PFSK-1 (cell line): ENCODE measurements around the gene UGT1A7.

Source experiments
- FOXP2 ChIP-seq: optimal IDR thresholded peaks from 2 replicates; pipeline ENCODE3; 2011; ENCODE audit warnings: borderline replicate concordance, control low read depth, inconsistent platforms; ENCODE audit not compliant: insufficient read depth; ENCODE audit errors: extremely low read length, extremely low read depth
- POLR2AphosphoS5 ChIP-seq: IDR thresholded peaks from 2 replicates; pipeline ENCODE4 v1.6.1; 2012; ENCODE audit warnings: low read depth, mild to moderate bottlenecking, control low read depth, low read length, moderate library complexity
- REST ChIP-seq, 2 experiments: IDR thresholded peaks; 2 replicates each; pipeline versions ENCODE4 v1.6.1 to v1.8.0; 2011 to 2012; ENCODE audit warnings: low read depth in 2 of 2, low read length in 2 of 2, control low read depth in 1 of 2, inconsistent platforms in 1 of 2, mild to moderate bottlenecking in 1 of 2, moderate library complexity in 1 of 2; ENCODE audit not compliant: insufficient read depth in 1 of 2
- SIN3A ChIP-seq: IDR thresholded peaks from 2 replicates; pipeline ENCODE4 v1.6.1; 2012; ENCODE audit warnings: mild to moderate bottlenecking, low read length, moderate library complexity, borderline replicate concordance; ENCODE audit not compliant: insufficient read depth
- TAF1 ChIP-seq: IDR thresholded peaks from 2 replicates; pipeline ENCODE4 v1.6.1; 2012; ENCODE audit warnings: low read length, control low read depth, borderline replicate concordance; ENCODE audit not compliant: insufficient read depth

Gene UGT1A7

GRCh38 chr2:233758141-233758540 is 76.4 kb downstream of the UGT1A7 start:
- TF ChIP-seq SIN3A (no peak), POLR2AphosphoS5 (no peak), TAF1 (no peak), REST (IDR thresholded peaks at IDR 0.05; ENCODE audit: insufficient read depth in 1 of 2, low read depth in 2 of 2, low read length in 2 of 2) (no peak), FOXP2 (no peak)

- TF ChIP-seq FOXP2 (no peak), SIN3A (no peak), REST (IDR thresholded peaks at IDR 0.05; ENCODE audit: insufficient read depth in 1 of 2, low read depth in 2 of 2, low read length in 2 of 2) (no peak), TAF1 (no peak), POLR2AphosphoS5 (no peak)
Measured at GRCh38 chr2:233758849-233759248, 77.1 kb downstream of the UGT1A7 start.

- TF ChIP-seq SIN3A (no peak), TAF1 (no peak), FOXP2 (no peak), REST (IDR thresholded peaks at IDR 0.05; ENCODE audit: insufficient read depth in 1 of 2, low read depth in 2 of 2, low read length in 2 of 2) (no peak), POLR2AphosphoS5 (no peak)
Measured at GRCh38 chr2:233760043-233760442, 78.3 kb downstream of the UGT1A7 start, which contains the start of gene UGT1A1. TSS of gene UGT1A1 (plus strand) at chr2:233760270. CDS start at chr2:233760288, 18 bp downstream.

GRCh38 chr2:233761040-233761769 is 79.5 kb downstream of the UGT1A7 start:
- TF ChIP-seq TAF1 = no peak
- no peak for TF ChIP-seq SIN3A
- TF ChIP-seq FOXP2 = no peak
- no peak for TF ChIP-seq POLR2AphosphoS5
- TF ChIP-seq REST (IDR thresholded peaks at IDR 0.05; ENCODE audit: insufficient read depth in 1 of 2, low read depth in 2 of 2, low read length in 2 of 2) = no peak

GRCh38 chr2:233764264-233764663 is 82.6 kb downstream of the UGT1A7 start:
- TF ChIP-seq POLR2AphosphoS5 (no peak), SIN3A (no peak), FOXP2 (no peak), TAF1 (no peak), REST (IDR thresholded peaks at IDR 0.05; ENCODE audit: insufficient read depth in 1 of 2, low read depth in 2 of 2, low read length in 2 of 2) (no peak)
